Measurements from ENCODE around the gene CDC45.

CDC45 gene

GRCh38 chr22:19477321-19478044, 2.2 kb upstream of the CDC45 start:
- peak in 1 of 3 experiments; percentile 27 for TF ChIP-seq CTCF (IDR thresholded peaks at IDR 0.05; ENCODE audit: unreplicated experiment in 3 of 3)
- H3K9me3 Mint-ChIP-seq: no peaks in the 10 kb centered on the region
- peaks cover 9% of the 10 kb centered on the region for H3K36me3 Mint-ChIP-seq (ENCODE audit: low read depth)
- H3K27me3 Mint-ChIP-seq (ENCODE audit: low read depth): no peaks in the 10 kb centered on the region
- H3K4me1 Mint-ChIP-seq: peaks cover 34% of the 10 kb centered on the region
- H3K27ac Mint-ChIP-seq: peak overlapping the region; percentile 86 to 100 (median 99)
- H3K4me3 Mint-ChIP-seq: peak overlapping the region; percentile 88 to 98 (median 91)

- H3K9me3 Mint-ChIP-seq: no peaks in the 10 kb centered on the region
- no peaks in the 10 kb centered on the region for H3K27me3 Mint-ChIP-seq (ENCODE audit: low read depth)
Measured at GRCh38 chr22:19478045-19478900, 1.4 kb upstream of the CDC45 start.

GRCh38 chr22:19478901-19479354, 792 bp upstream of the CDC45 start, which contains the start of gene UFD1:
Gene UFD1, minus strand, starts transcription at chr22:19479193. Its CDS starts 108 bp downstream, at chr22:19479085.
- peak within 1 kb of the TSS; percentile 99 to 100 (median 100) for H3K27ac Mint-ChIP-seq
- H3K9me3 Mint-ChIP-seq: no peaks in the 10 kb centered on the region
- H3K4me3 Mint-ChIP-seq: peak within 1 kb of the TSS; percentile 88 to 98 (median 91)
- H3K36me3 Mint-ChIP-seq (ENCODE audit: low read depth): peaks cover 6% of the 10 kb centered on the region
- no peaks in the 10 kb centered on the region for H3K27me3 Mint-ChIP-seq (ENCODE audit: low read depth)
- no peak for TF ChIP-seq CTCF (IDR thresholded peaks at IDR 0.05; ENCODE audit: unreplicated experiment in 3 of 3)
- peaks cover 34% of the 10 kb centered on the region for H3K4me1 Mint-ChIP-seq

More at GRCh38 chr22:19478045-19478900, 1.4 kb upstream of the CDC45 start:
- no peak for TF ChIP-seq CTCF (IDR thresholded peaks at IDR 0.05; ENCODE audit: unreplicated experiment in 3 of 3)
- H3K4me1 Mint-ChIP-seq: peaks cover 34% of the 10 kb centered on the region
- peaks cover 8% of the 10 kb centered on the region for H3K36me3 Mint-ChIP-seq (ENCODE audit: low read depth)
- H3K27ac Mint-ChIP-seq: peak overlapping the region; percentile 86 to 100 (median 99)
- peak overlapping the region; percentile 88 to 98 (median 91) for H3K4me3 Mint-ChIP-seq

DNA sequence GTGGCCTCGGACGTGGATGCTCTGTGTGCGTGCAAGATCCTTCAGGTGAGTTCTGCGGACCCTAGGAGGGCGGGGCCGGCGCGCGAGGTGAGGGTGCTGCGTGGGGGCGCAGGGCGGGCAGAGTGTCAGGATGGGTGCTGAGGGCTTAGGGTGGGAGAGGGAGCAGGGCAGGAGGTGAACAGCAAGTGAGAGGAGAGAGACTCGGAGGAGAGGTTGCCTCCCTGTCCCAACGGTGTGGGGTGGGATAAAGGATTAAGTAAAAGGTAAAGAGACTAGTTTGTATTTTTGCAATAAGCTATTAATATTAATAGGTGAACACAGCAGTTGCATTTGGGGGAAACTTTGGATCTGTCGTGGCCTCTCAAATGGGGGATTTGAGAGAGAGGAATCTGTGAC, 451 bp downstream of the CDC45 start:
- no peaks in the 10 kb centered on the region for H3K27me3 Mint-ChIP-seq (ENCODE audit: low read depth)
- H3K27ac Mint-ChIP-seq: peak overlapping the region in 1 of 3 experiments; percentile 100
- peaks cover 12% of the 10 kb centered on the region for H3K36me3 Mint-ChIP-seq (ENCODE audit: low read depth)
- peak overlapping the region; percentile 88 to 98 (median 91) for H3K4me3 Mint-ChIP-seq
- no peak for TF ChIP-seq CTCF (IDR thresholded peaks at IDR 0.05; ENCODE audit: unreplicated experiment in 3 of 3)
- peaks cover 34% of the 10 kb centered on the region for H3K4me1 Mint-ChIP-seq
- no peaks in the 10 kb centered on the region for H3K9me3 Mint-ChIP-seq

DNA sequence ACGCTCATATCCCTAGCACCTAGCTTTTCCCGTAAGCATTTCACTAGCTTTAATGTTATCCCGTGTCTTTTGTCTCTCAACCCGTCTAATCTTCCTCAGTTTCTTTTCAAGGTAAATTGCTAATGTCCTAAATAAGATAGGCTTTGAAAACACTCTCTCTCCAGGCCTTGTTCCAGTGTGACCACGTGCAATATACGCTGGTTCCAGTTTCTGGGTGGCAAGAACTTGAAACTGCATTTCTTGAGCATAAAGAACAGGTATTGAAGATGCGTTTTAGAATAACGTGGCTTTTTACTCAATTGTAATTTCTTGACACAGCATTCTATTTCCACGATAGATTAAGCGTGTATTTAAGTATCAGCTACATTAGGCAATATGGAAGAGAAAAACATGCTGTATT, 1.1 kb downstream of the CDC45 start:
- Mint-ChIP-seq H3K27ac (no peak overlapping the region), H3K27me3 (ENCODE audit: low read depth) (no peaks in the 10 kb centered on the region), H3K4me3 (peak overlapping the region; percentile 88 to 98 (median 91)), H3K36me3 (ENCODE audit: low read depth) (peaks cover 15% of the 10 kb centered on the region), H3K9me3 (no peaks in the 10 kb centered on the region), H3K4me1 (peaks cover 33% of the 10 kb centered on the region)
- no peak for TF ChIP-seq CTCF (IDR thresholded peaks at IDR 0.05; ENCODE audit: unreplicated experiment in 3 of 3)

Data from nephron (organoid).